Colonic mucosa (tissue), 4 donors: ENCODE data around the gene TMEM126B. TPM values are rescaled to one million over a fixed set of nuclear protein-coding genes. Genes with fewer than 3 reads are reported as not detected.
"Not testable (repeated sequence)": the region's sequence is repeated elsewhere in the genome, so short reads cannot be mapped to it uniquely, and the experiment has no call there.

Experiments used
- DNase-seq: peaks from one replicate; pipeline ENCODE4 v3.0.0-alpha.2; 2020
- H3K27ac ChIP-seq: fragments of 200-600 bp; one replicate; pipeline ENCODE4 v1.8.0; 2021
- H3K27me3 ChIP-seq: fragments of 200-600 bp; one replicate; pipeline ENCODE4 v1.8.0; 2021
- H3K36me3 ChIP-seq: fragments of 200-600 bp; one replicate; pipeline ENCODE4 v1.8.0; 2021
- H3K4me1 ChIP-seq: fragments of 200-600 bp; one replicate; pipeline ENCODE4 v1.8.0; 2021; ENCODE audit warnings: mild to moderate bottlenecking
- H3K4me3 ChIP-seq: fragments of 200-600 bp; one replicate; pipeline ENCODE4 v1.8.0; 2021
- H3K9ac ChIP-seq, 2 donors: one replicate each; pipeline ENCODE4 v1.7.0; 2013; ENCODE audit warnings: control low read depth in 2 of 2, low read depth in 2 of 2, low read length in 2 of 2
- H3K9me3 ChIP-seq: fragments of 200-600 bp; one replicate; pipeline ENCODE4 v1.8.0; 2021
- intact Hi-C: fragments of 100-400 bp; cut with DNase I; formaldehyde crosslinking; loops from one replicate; pipeline ENCODE4 v1.14.1; 2022
- total RNA-seq, 2 donors: library from RNA; stranded (reverse); fragmentation: NEBNext Ultra II Directional in 1 of 2; extraction: Animal tissue kit (Norgen Biotek cat#: 25700) in 1 of 2; gene quantifications; one replicate each; pipeline ENCODE4 v1.2.1, GENCODE V29; 2021
- TF ChIP-seq, protein P1 (sequence below): fragments of 200-600 bp; IDR thresholded peaks from one replicate; pipeline ENCODE4 v1.8.0; 2022; ENCODE audit warnings: antibody characterized with exemption, mild to moderate bottlenecking
- donor health status: healthy.
- donor health status: DM: no; HTN: no; CAD: no.
- donor health status: DM: no; HTN: no; CAD: no.

TMEM126B gene
- total RNA-seq, 2 donors from 2014 or later = 43.5 to 47.7 TPM

DNA sequence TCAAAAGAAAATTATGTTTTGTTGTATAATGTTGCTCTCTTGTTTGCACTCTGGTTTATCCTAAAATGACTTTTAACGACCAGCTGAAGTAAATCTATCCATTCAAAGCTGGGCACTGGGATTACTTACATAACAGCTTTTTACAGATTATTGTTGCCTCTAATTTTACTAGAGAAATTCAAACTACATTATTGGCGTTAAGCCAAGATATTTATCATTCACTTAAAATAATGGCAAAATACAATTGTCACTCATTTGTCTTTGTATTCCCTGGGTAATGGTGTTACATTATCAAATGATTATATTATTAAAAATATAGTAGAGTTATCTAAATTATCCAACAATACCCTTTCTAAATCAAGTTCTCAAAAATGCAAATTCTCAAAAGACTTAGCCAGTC lies 31.5 kb upstream of the TMEM126B start:
- intact Hi-C loops = no loop called here
- Histone ChIP-seq H3K4me3 (no peak overlapping the region), H3K27me3 (no peaks in the 10 kb centered on the region)

GRCh38 chr11:85599083-85599482 lies 29.3 kb upstream of the TMEM126B start:
- no peaks in the 10 kb centered on the region for H3K36me3 ChIP-seq
- no peak overlapping the region for H3K4me3 ChIP-seq
- H3K4me1 ChIP-seq = no peaks in the 10 kb centered on the region
- no peaks in the 10 kb centered on the region for H3K9me3 ChIP-seq
- DNase-seq = no peak
- TF ChIP-seq, protein P1, sequence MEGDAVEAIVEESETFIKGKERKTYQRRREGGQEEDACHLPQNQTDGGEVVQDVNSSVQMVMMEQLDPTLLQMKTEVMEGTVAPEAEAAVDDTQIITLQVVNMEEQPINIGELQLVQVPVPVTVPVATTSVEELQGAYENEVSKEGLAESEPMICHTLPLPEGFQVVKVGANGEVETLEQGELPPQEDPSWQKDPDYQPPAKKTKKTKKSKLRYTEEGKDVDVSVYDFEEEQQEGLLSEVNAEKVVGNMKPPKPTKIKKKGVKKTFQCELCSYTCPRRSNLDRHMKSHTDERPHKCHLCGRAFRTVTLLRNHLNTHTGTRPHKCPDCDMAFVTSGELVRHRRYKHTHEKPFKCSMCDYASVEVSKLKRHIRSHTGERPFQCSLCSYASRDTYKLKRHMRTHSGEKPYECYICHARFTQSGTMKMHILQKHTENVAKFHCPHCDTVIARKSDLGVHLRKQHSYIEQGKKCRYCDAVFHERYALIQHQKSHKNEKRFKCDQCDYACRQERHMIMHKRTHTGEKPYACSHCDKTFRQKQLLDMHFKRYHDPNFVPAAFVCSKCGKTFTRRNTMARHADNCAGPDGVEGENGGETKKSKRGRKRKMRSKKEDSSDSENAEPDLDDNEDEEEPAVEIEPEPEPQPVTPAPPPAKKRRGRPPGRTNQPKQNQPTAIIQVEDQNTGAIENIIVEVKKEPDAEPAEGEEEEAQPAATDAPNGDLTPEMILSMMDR = no peak
- no peak overlapping the region for H3K9ac ChIP-seq
- no peak overlapping the region for H3K27ac ChIP-seq
- H3K27me3 ChIP-seq = no peaks in the 10 kb centered on the region
- intact Hi-C loops = no loop called here

More for the DNA sequence above, 31.5 kb upstream of the TMEM126B start:
- no peaks in the 10 kb centered on the region for H3K9me3 ChIP-seq
- H3K9ac ChIP-seq = no peak overlapping the region
- TF ChIP-seq, protein P1 = no peak
- H3K27ac ChIP-seq = no peak overlapping the region
- H3K4me1 ChIP-seq = no peaks in the 10 kb centered on the region
- H3K36me3 ChIP-seq = no peaks in the 10 kb centered on the region
- DNase-seq = no peak

DNA sequence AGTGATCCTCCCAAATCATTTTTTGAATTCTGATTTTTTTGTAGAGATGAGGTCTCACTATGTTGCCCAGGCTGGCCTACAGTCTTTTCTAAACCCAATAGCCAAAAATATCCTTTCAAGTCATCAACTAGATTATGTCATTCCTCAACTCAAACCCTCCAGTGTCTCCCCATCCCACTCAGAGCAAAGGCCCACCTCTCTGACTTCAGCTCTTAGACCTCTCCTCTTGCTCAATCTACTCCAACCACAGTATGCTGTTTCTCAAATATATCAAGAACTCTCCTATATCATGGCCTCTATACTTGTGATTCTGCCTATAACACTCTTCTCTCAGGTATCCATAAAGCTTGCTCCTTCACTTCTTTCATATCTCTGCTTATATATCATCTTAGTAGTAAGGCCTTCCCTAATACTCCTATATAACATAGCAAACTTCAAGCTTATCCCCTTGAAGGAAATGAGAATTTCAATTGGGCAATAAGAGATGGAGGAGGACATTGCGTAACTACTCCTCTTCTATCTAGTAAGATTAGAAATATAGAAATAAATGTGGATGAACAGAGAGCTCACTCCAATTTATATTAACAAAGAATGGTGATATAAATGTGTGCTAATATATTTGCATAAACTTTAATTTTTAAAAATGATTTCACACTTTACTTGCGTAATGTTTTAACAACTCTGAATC lies 25.7 kb upstream of the TMEM126B start:
- no peak for DNase-seq
- Histone ChIP-seq H3K4me3 (no peak overlapping the region), H3K4me1 (no peaks in the 10 kb centered on the region), H3K36me3 (no peaks in the 10 kb centered on the region), H3K9me3 (no peaks in the 10 kb centered on the region), H3K9ac (no peak overlapping the region), H3K27ac (no peak overlapping the region), H3K27me3 (no peaks in the 10 kb centered on the region)
- intact Hi-C loops = no loop called here
- TF ChIP-seq, protein P1 = no peak

GRCh38 chr11:85603220-85603619 lies 25.2 kb upstream of the TMEM126B start:
- H3K4me1 ChIP-seq = no peaks in the 10 kb centered on the region
- TF ChIP-seq, protein P1 = no peak
- intact Hi-C loops = no loop called here
- H3K9me3 ChIP-seq = no peaks in the 10 kb centered on the region
- no peak for DNase-seq
- no peaks in the 10 kb centered on the region for H3K27me3 ChIP-seq
- H3K4me3 ChIP-seq = no peak overlapping the region
- no peaks in the 10 kb centered on the region for H3K36me3 ChIP-seq
- H3K9ac ChIP-seq = no peak overlapping the region
- no peak overlapping the region for H3K27ac ChIP-seq

DNA sequence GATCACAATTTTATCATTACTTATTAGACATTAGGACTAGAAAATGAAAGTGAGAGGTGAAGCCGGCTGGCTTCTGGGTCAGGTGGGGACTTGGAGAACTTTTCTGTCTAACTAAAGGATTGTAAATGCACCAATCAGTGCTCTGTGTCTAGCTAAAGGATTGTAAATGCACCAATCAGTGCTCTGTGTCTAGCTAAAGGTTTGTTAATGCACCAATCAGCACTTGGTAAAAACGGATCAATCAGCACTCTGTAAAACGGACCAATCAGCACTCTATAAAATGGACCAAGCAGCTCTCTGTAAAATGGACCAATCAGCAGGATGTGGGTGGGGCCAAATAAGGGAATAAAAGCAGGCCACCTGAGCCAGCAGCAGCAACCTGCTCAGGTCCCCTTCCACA lies 22.2 kb upstream of the TMEM126B start:
- H3K27me3 ChIP-seq, intact Hi-C loops, H3K9me3 ChIP-seq: not testable (repeated sequence)

DNA sequence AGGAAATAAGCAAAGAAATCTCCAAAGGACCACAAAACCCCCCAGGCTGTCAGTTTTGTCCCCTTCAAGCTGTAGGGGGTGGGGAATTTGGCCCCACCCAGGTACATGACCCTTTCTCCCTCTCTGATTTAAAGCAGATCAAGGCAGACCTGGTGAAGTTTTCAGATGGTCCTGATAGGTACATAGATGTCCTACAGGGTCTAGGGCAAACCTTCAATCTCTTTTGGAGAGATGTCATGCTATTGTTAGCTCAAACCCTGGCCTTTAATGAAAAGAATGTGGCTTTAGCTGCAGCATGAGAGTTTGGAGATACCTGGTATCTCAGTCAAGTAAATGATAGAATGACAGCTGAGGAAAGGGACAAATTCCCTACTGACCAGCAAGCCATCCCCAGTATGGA lies 19.8 kb upstream of the TMEM126B start:
- H3K9ac ChIP-seq, H3K4me3 ChIP-seq, H3K27ac ChIP-seq, H3K4me1 ChIP-seq, intact Hi-C loops, H3K36me3 ChIP-seq, DNase-seq, H3K27me3 ChIP-seq, H3K9me3 ChIP-seq: not testable (repeated sequence)

More for the DNA sequence above, 22.2 kb upstream of the TMEM126B start:
- H3K27ac ChIP-seq, H3K36me3 ChIP-seq, DNase-seq, H3K4me1 ChIP-seq, H3K4me3 ChIP-seq, H3K9ac ChIP-seq: not testable (repeated sequence)

DNA sequence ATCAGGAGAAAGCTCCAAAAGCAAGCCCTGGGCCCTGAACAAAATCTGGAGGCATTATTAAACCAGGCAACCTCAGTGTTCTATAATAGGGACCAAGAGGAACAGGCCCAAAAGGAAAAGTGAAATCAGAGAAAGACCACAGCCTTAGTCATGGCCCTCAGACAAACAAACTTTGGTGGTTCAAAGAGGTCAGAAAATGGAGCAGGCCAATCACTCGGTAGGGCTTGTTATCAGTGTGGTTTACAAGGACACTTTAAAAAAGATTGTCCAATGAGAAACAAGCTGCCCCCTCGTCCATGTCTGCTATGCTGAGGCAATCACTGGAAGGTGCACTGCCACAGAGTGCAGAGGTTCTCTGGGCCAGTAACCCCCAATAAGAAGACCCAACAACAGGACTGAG lies 19.1 kb upstream of the TMEM126B start:
- DNase-seq, H3K27ac ChIP-seq, H3K9ac ChIP-seq, H3K4me1 ChIP-seq, H3K36me3 ChIP-seq, intact Hi-C loops, H3K4me3 ChIP-seq, H3K9me3 ChIP-seq, H3K27me3 ChIP-seq: not testable (repeated sequence)

GRCh38 chr11:85611643-85612042 lies 16.8 kb upstream of the TMEM126B start:
- H3K9me3 ChIP-seq, H3K4me3 ChIP-seq, H3K9ac ChIP-seq, H3K27me3 ChIP-seq, H3K36me3 ChIP-seq, DNase-seq, intact Hi-C loops, H3K27ac ChIP-seq, H3K4me1 ChIP-seq: not testable (repeated sequence)
